WTC11 (cell line): ENCODE data around the gene CNIH3. TPM values are rescaled to one million over a fixed set of nuclear protein-coding genes. Genes with fewer than 3 reads are reported as not detected.

Experiments
- ATAC-seq: fragments of 200-7000 bp; cut with Tn5 transposase; 2 replicates; pipeline ENCODE4 v1.10.0; 2021; ENCODE audit warnings: mild to moderate bottlenecking, moderate library complexity
- CTCF ChIA-PET: fragments of 300-600 bp; sonication (Branson Sonifier 250); formaldehyde crosslinking; loops from one replicate; lab custom pipeline; 2021; ENCODE audit warnings: antibody characterized with exemption; lab: Charles Lee
- POLR2A ChIA-PET: fragments of 350-600 bp; sonication (Branson Sonifier 250); formaldehyde crosslinking; loops from one replicate; lab custom pipeline; 2021; ENCODE audit warnings: antibody characterized with exemption; lab: Charles Lee
- DNase-seq: peaks from one replicate; pipeline ENCODE4 v3.0.0; 2021; ENCODE audit warnings: low spot score
- H3K27ac Mint-ChIP-seq: 2 replicates; pipeline ENCODE4 v1.8.0; 2021; ENCODE audit warnings: mixed read lengths
- H3K27me3 Mint-ChIP-seq: 2 replicates; pipeline ENCODE4 v1.8.0; 2021; ENCODE audit warnings: low read depth, mild to moderate bottlenecking, moderate library complexity, mixed read lengths
- H3K36me3 Mint-ChIP-seq: 2 replicates; pipeline ENCODE4 v1.8.0; 2021; ENCODE audit warnings: mixed read lengths
- H3K4me1 Mint-ChIP-seq: 2 replicates; pipeline ENCODE4 v1.8.0; 2022; ENCODE audit warnings: mixed read lengths
- H3K4me3 Mint-ChIP-seq: 2 replicates; pipeline ENCODE4 v1.8.0; 2021; ENCODE audit warnings: mild to moderate bottlenecking, moderate library complexity, mixed read lengths
- H3K9me3 Mint-ChIP-seq: 2 replicates; pipeline ENCODE4 v1.8.0; 2021; ENCODE audit warnings: mixed read lengths
- ARID4B ChIP-seq: sonication (generic); formaldehyde crosslinking; IDR thresholded peaks from 2 replicates; pipeline ENCODE4 v1.8.0; 2023; ENCODE audit warnings: missing genetic modification reagents, mild to moderate bottlenecking, borderline replicate concordance
- CBFB ChIP-seq: sonication (generic); formaldehyde crosslinking; IDR thresholded peaks from 2 replicates; pipeline ENCODE4 v1.8.1; 2022; ENCODE audit warnings: mild to moderate bottlenecking, low read depth, missing genetic modification reagents
- ELF4 ChIP-seq: sonication (generic); formaldehyde crosslinking; IDR thresholded peaks from 2 replicates; pipeline ENCODE4 v1.8.1; 2022; ENCODE audit warnings: low read depth, mild to moderate bottlenecking, moderate library complexity, missing genetic modification reagents
- ESRRA ChIP-seq: sonication (generic); formaldehyde crosslinking; IDR thresholded peaks from 2 replicates; pipeline ENCODE4 v1.8.1; 2022; ENCODE audit warnings: mild to moderate bottlenecking, missing genetic modification reagents, borderline replicate concordance
- ETV6 ChIP-seq: sonication (generic); formaldehyde crosslinking; IDR thresholded peaks from 2 replicates; pipeline ENCODE4 v1.8.1; 2022; ENCODE audit warnings: mild to moderate bottlenecking, missing genetic modification reagents
- GABPB1 ChIP-seq: sonication (generic); formaldehyde crosslinking; IDR thresholded peaks from 2 replicates; pipeline ENCODE4 v1.8.1; 2023; ENCODE audit warnings: mild to moderate bottlenecking, missing genetic modification reagents
- HMGXB4 ChIP-seq: sonication (generic); formaldehyde crosslinking; IDR thresholded peaks from 2 replicates; pipeline ENCODE4 v1.8.1; 2023; ENCODE audit warnings: mild to moderate bottlenecking, moderate library complexity, missing genetic modification reagents
- NFE2L1 ChIP-seq: sonication (generic); formaldehyde crosslinking; IDR thresholded peaks from 2 replicates; pipeline ENCODE4 v1.8.1; 2023; ENCODE audit warnings: missing genetic modification reagents
- NR3C1 ChIP-seq: sonication (generic); formaldehyde crosslinking; conservative IDR thresholded peaks from 2 replicates; pipeline ENCODE4 v1.8.1; 2023; ENCODE audit warnings: low read depth, mild to moderate bottlenecking, missing genetic modification reagents
- PRRX2 ChIP-seq: fragments of 250-450 bp; sonication (Bioruptor Pico); IDR thresholded peaks from 2 replicates; pipeline ENCODE4 v1.8.0; 2021; ENCODE audit warnings: mild to moderate bottlenecking
- RELA ChIP-seq: sonication (generic); formaldehyde crosslinking; IDR thresholded peaks from 2 replicates; pipeline ENCODE4 v1.8.1; 2022; ENCODE audit warnings: missing genetic modification reagents, mild to moderate bottlenecking, borderline replicate concordance
- SOX15 ChIP-seq: fragments of 250-450 bp; sonication (Bioruptor Pico); IDR thresholded peaks from 2 replicates; pipeline ENCODE4 v1.9.0; 2021; ENCODE audit warnings: mild to moderate bottlenecking
- TCF7 ChIP-seq: sonication (generic); formaldehyde crosslinking; IDR thresholded peaks from 2 replicates; pipeline ENCODE4 v1.8.0; 2022; ENCODE audit warnings: mild to moderate bottlenecking, low read depth, missing genetic modification reagents, moderate library complexity
- ZNF317 ChIP-seq: sonication (generic); formaldehyde crosslinking; IDR thresholded peaks from 2 replicates; pipeline ENCODE4 v1.8.1; 2023; ENCODE audit warnings: low read depth, mild to moderate bottlenecking, moderate library complexity, missing genetic modification reagents, borderline replicate concordance
- ZNF396 ChIP-seq: fragments of 250-450 bp; sonication (Bioruptor Pico); IDR thresholded peaks from 2 replicates; pipeline ENCODE4 v1.8.0; 2021; ENCODE audit warnings: mild to moderate bottlenecking, moderate library complexity, borderline replicate concordance
- total RNA-seq: library from RNA; stranded (reverse); gene quantifications from 3 replicates; pipeline ENCODE4 v1.2.3, GENCODE V29; 2021
- TF ChIP-seq, protein P1 (sequence below): fragments of 250-450 bp; sonication (Bioruptor Pico); IDR thresholded peaks from 2 replicates; pipeline ENCODE4 v1.9.0; 2021; ENCODE audit warnings: mild to moderate bottlenecking
- TF ChIP-seq, protein P2 (sequence below): sonication (generic); formaldehyde crosslinking; IDR thresholded peaks from 2 replicates; pipeline ENCODE4 v1.8.1; 2022; ENCODE audit warnings: mild to moderate bottlenecking, moderate library complexity, missing genetic modification reagents

Gene CNIH3
- total RNA-seq, 1 experiment from 2014 or later, result 8.1 TPM

DNA sequence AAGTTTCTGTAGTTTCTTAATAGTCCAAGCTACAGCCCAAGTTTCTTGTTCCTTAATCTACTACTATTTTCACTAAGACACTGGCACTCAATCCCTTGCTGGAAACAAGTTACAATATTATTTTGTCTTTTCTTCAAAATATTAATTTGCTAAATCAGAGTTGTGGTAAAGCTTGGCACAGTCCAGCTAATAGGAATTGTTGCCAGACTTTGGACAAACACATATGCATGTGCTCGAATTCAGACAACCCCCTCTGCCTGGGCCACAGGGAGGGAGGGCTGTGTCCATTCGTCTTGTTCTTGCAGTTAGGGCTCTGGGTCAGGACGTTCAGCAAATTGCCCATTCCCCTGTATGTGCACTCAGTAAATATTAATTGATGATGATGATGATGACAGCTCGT lies 103.6 kb downstream of the CNIH3 start (continued):
- TF ChIP-seq, protein P1, sequence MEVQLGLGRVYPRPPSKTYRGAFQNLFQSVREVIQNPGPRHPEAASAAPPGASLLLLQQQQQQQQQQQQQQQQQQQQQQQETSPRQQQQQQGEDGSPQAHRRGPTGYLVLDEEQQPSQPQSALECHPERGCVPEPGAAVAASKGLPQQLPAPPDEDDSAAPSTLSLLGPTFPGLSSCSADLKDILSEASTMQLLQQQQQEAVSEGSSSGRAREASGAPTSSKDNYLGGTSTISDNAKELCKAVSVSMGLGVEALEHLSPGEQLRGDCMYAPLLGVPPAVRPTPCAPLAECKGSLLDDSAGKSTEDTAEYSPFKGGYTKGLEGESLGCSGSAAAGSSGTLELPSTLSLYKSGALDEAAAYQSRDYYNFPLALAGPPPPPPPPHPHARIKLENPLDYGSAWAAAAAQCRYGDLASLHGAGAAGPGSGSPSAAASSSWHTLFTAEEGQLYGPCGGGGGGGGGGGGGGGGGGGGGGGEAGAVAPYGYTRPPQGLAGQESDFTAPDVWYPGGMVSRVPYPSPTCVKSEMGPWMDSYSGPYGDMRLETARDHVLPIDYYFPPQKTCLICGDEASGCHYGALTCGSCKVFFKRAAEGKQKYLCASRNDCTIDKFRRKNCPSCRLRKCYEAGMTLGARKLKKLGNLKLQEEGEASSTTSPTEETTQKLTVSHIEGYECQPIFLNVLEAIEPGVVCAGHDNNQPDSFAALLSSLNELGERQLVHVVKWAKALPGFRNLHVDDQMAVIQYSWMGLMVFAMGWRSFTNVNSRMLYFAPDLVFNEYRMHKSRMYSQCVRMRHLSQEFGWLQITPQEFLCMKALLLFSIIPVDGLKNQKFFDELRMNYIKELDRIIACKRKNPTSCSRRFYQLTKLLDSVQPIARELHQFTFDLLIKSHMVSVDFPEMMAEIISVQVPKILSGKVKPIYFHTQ (CRISPR knock-in tag), result no peak
- TF ChIP-seq ETV6 (CRISPR knock-in tag) (no peak), ELF4 (CRISPR knock-in tag) (no peak), NR3C1 (no peak)

DNA sequence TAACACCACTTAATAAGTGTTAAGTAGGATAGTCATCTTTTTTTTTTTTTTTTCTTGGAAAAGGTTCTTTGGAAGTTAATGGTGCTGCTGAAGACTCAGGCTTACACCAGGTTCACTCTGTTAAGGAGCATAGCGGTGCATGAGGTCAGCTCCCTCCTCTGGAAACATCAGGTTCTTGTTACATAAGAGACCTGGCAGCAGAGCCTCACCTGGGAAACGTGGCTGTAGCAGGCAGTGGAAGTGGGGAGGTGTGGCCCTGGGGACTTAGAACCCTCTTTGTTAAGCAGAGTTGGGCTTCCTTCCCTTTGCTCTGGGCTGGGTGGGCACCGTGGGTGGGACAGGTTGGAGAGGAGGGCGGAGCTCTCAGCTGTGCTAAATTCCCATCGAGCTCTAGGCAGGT lies 104.1 kb downstream of the CNIH3 start:
- Mint-ChIP-seq H3K4me1 (peaks cover 22% of the 10 kb centered on the region), H3K27me3 (no peaks in the 10 kb centered on the region)
- POLR2A ChIA-PET, result no interaction called here
- TF ChIP-seq ZNF317 (CRISPR knock-in tag) (peak; percentile 90), TCF7 (no peak)
- TF ChIP-seq, all 79 proteins: peak for 1
- H3K4me3 Mint-ChIP-seq, result no peak overlapping the region
- no peak overlapping the region for H3K27ac Mint-ChIP-seq
- H3K36me3 Mint-ChIP-seq, result no peaks in the 10 kb centered on the region
- H3K9me3 Mint-ChIP-seq, result no peaks in the 10 kb centered on the region; the same call in 1 of the 2 replicates
- CTCF ChIA-PET, result interaction anchor here (0.6 to 2.5 kb wide), 6 partner anchors 10 to 371 kb away, joined by 3 to 17 read pairs (median 3); no protein-coding TSS in a partner anchor
- DNase-seq (no peak), ATAC-seq (peak; percentile 72)

DNA sequence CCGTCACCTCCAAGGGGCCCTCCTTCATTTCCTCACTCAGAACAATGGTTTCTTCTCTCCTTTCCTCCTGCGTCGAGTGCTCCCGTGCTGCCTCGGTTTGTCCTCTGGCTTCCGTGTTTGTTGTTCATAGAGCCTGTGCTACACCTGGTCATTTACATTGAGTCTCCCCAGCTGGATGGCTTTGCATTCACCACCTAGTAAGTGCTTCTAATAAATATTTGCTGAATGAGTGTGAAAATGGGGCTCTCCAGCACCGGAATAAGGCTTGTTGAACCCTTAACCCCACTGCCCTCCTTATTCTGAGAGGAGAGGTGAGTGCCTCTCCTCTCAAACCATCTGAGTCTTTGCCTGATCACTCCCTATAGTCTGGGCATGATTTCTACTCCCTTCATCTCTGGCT lies 104.9 kb downstream of the CNIH3 start:
- no peak for TF ChIP-seq ARID4B (CRISPR knock-in tag)
- TF ChIP-seq ESRRA, result no peak
- TF ChIP-seq SOX15 (CRISPR knock-in tag), result no peak
- TF ChIP-seq GABPB1, result no peak
- no peak for TF ChIP-seq HMGXB4
- TF ChIP-seq ZNF317 (CRISPR knock-in tag), result no peak
- no peak for TF ChIP-seq ELF4 (CRISPR knock-in tag)
- TF ChIP-seq NFE2L1, result no peak
- TF ChIP-seq, protein P2, sequence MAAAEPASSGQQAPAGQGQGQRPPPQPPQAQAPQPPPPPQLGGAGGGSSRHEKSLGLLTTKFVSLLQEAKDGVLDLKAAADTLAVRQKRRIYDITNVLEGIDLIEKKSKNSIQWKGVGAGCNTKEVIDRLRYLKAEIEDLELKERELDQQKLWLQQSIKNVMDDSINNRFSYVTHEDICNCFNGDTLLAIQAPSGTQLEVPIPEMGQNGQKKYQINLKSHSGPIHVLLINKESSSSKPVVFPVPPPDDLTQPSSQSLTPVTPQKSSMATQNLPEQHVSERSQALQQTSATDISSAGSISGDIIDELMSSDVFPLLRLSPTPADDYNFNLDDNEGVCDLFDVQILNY (CRISPR knock-in tag), result no peak
- no peak for TF ChIP-seq CBFB (CRISPR knock-in tag)
- no peak for TF ChIP-seq PRRX2 (CRISPR knock-in tag)
- TF ChIP-seq ZNF396 (CRISPR knock-in tag), result no peak
- TF ChIP-seq RELA (CRISPR knock-in tag), result no peak
- no peak for ATAC-seq
- Mint-ChIP-seq H3K4me1 (peaks cover 19% of the 10 kb centered on the region), H3K36me3 (no peaks in the 10 kb centered on the region), H3K27ac (no peak overlapping the region), H3K4me3 (no peak overlapping the region), H3K27me3 (no peaks in the 10 kb centered on the region), H3K9me3 (no peaks in the 10 kb centered on the region; the same call in 1 of the 2 replicates)
- CTCF ChIA-PET, result interaction anchor here (1.0 to 2.5 kb wide), 4 partner anchors 8 to 131 kb away, joined by 3 to 17 read pairs (median 7); no protein-coding TSS in a partner anchor
- no peak for DNase-seq
- POLR2A ChIA-PET, result interaction anchor here (0.6 kb wide), 1 partner anchor 188 kb away, joined by 6 read pairs; no protein-coding TSS in a partner anchor
